Measurements from ENCODE around the gene NINL.
"Not testable (repeated sequence)": the region's sequence is repeated elsewhere in the genome, so short reads cannot be mapped to it uniquely, and the experiment has no call there.

The NINL gene

GRCh38 chr20:25584905-25585704 lies at the start of gene NINL:
Gene NINL, minus strand, starts transcription at chr20:25585531. Its CDS starts 58,944 bp downstream, at chr20:25526587.
- DNase-seq, result no peak

- DNase-seq, result no peak
Measured at GRCh38 chr20:25632940-25633790, 47.8 kb upstream of the NINL start.

- not testable (repeated sequence) for DNase-seq
Measured at GRCh38 chr20:25630615-25631014, 45.3 kb upstream of the NINL start.

- no peak for DNase-seq
Measured at GRCh38 chr20:25629816-25630499, 44.6 kb upstream of the NINL start.

- DNase-seq, result no peak
Measured at GRCh38 chr20:25626779-25627178, 41.4 kb upstream of the NINL start.

- DNase-seq, result no peak
Measured at GRCh38 chr20:25624500-25624939, 39.2 kb upstream of the NINL start.

GRCh38 chr20:25623736-25624499 lies 38.6 kb upstream of the NINL start, which contains the start of gene NANP:
Gene NANP, minus strand, starts transcription at chr20:25624014. Its CDS starts 66 bp downstream, at chr20:25623948.
- DNase-seq, result peak; percentile 99

- DNase-seq, result no peak
Measured at GRCh38 chr20:25623225-25623735, 37.9 kb upstream of the NINL start.

GRCh38 chr20:25622450-25623224 lies 37.3 kb upstream of the NINL start:
- DNase-seq, result no peak

GRCh38 chr20:25622049-25622448 lies 36.7 kb upstream of the NINL start:
- DNase-seq, result no peak

GRCh38 chr20:25619514-25619913 lies 34.2 kb upstream of the NINL start:
- DNase-seq, result no peak

GRCh38 chr20:25608774-25609173 lies 23.4 kb upstream of the NINL start:
- DNase-seq, result no peak

GRCh38 chr20:25606094-25606695 lies 20.9 kb upstream of the NINL start:
- no peak for DNase-seq

- DNase-seq, result no peak
Measured at GRCh38 chr20:25605148-25605547, 19.8 kb upstream of the NINL start.

GRCh38 chr20:25604611-25605010 lies 19.3 kb upstream of the NINL start:
- no peak for DNase-seq

- DNase-seq, result not testable (repeated sequence)
Measured at GRCh38 chr20:25602914-25603309, 17.6 kb upstream of the NINL start.

GRCh38 chr20:25602191-25602913 lies 17.0 kb upstream of the NINL start:
- DNase-seq, result not testable (repeated sequence)

GRCh38 chr20:25601659-25602058 lies 16.3 kb upstream of the NINL start:
- DNase-seq, result no peak

- no peak for DNase-seq
Measured at GRCh38 chr20:25600632-25601031, 15.3 kb upstream of the NINL start.
